RWPE2 (cell line): Measurements from ENCODE around the gene PGRMC1.
"Not testable (repeated sequence)": the region's sequence is repeated elsewhere in the genome, so short reads cannot be mapped to it uniquely, and the experiment has no call there.

Source experiments
- ATAC-seq: fragments of 200-7000 bp; cut with Tn5 transposase; 3 replicates; pipeline ENCODE4 v1.9.1; 2021; ENCODE audit warnings: low read depth
- DNase-seq: peaks from one replicate; pipeline ENCODE4 v3.0.0-alpha.2; 2020; ENCODE audit warnings: low spot score
- H3K27ac ChIP-seq: fragments of 450-650 bp; 2 replicates; pipeline ENCODE4 v1.5.1; 2017; ENCODE audit warnings: mild to moderate bottlenecking; ENCODE audit not compliant: poor library complexity, severe bottlenecking
- H3K27me3 ChIP-seq: fragments of 250-450 bp; sonication (Bioruptor Pico); 2 replicates; pipeline ENCODE4 v1.5.1; 2021; ENCODE audit warnings: mild to moderate bottlenecking, moderate library complexity; ENCODE audit not compliant: insufficient read depth, poor library complexity, severe bottlenecking
- H3K36me3 ChIP-seq: fragments of 250-450 bp; sonication (Bioruptor Pico); 2 replicates; pipeline ENCODE4 v1.5.1; 2020; ENCODE audit warnings: low read depth, mild to moderate bottlenecking, moderate library complexity
- H3K4me1 ChIP-seq: fragments of 250-450 bp; sonication (Bioruptor Pico); 2 replicates; pipeline ENCODE4 v1.5.1; 2021; ENCODE audit warnings: mild to moderate bottlenecking, moderate library complexity; ENCODE audit not compliant: insufficient read depth, poor library complexity, severe bottlenecking
- H3K4me3 ChIP-seq: fragments of 250-450 bp; sonication (Bioruptor Pico); 2 replicates; pipeline ENCODE4 v1.5.1; 2021; ENCODE audit warnings: mild to moderate bottlenecking, moderate library complexity; ENCODE audit not compliant: severe bottlenecking
- H3K9me3 ChIP-seq: fragments of 250-450 bp; sonication (Bioruptor Pico); 2 replicates; pipeline ENCODE4 v1.5.1; 2021; ENCODE audit warnings: mild to moderate bottlenecking, moderate library complexity; ENCODE audit not compliant: severe bottlenecking
- CTCF ChIP-seq: fragments of 450-650 bp; IDR thresholded peaks from one replicate; pipeline ENCODE4 v1.5.1; 2017; ENCODE audit warnings: mild to moderate bottlenecking, moderate library complexity; ENCODE audit not compliant: poor library complexity, severe bottlenecking

PGRMC1 gene

DNA sequence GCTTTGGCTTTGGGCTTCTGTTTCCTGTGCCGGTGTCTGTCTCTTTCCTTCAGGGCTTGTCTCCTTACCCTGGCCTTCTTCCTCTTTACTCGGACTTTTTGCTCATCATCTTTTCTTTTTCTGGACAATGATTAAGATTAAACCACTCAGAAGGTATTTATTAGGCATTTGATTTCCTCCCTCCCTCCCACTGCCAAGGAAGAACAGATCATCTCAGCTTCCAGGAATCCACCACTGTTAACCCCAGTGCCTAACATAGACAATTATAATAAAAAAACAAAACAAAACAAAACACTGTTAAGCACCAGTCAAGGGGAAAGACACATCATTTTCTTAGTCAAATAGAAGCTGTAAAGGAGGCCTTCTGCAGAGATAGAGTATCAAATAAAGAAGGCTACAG, 16.6 kb downstream of the PGRMC1 start:
- no peak for TF ChIP-seq CTCF
- Histone ChIP-seq H3K4me1 (no peaks in the 10 kb centered on the region), H3K4me3 (no peak overlapping the region), H3K36me3 (no peaks in the 10 kb centered on the region), H3K9me3 (no peaks in the 10 kb centered on the region), H3K27ac (no peak overlapping the region), H3K27me3 (no peaks in the 10 kb centered on the region)
- no peak for ATAC-seq
- no peak for DNase-seq

DNA sequence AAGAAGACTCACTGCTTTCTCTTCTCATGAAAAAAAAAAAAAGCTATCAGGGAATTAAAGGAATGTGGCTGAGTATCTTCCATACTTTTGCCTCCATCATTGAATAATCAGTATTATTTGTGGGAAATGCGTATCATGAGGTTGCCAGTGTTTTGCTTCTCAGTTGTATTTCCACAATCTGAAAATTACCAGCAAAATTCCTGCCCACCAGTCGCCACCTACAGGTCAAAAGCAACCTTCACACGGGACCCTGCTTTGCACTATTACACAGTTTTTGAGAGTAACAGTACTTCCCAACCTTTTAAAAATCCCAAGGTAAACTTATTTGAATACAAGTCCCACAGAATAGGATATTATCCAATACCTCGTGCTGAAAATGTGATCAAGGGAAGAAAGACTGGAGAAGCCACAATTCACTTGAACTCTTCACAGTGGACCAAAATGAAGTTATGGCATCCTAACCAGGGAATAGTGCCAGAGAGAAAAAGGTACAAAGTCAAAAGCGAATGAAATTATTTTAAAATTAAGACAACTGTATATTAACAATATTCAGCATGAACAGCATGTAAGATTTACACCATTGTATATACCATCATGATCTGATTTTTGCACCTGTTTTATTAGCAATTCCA, 30.4 kb downstream of the PGRMC1 start:
- Histone ChIP-seq H3K27me3 (no peaks in the 10 kb centered on the region), H3K36me3 (no peaks in the 10 kb centered on the region), H3K9me3 (no peaks in the 10 kb centered on the region), H3K27ac (no peak overlapping the region), H3K4me3 (no peak overlapping the region), H3K4me1 (no peaks in the 10 kb centered on the region)
- DNase-seq: no peak
- peak; percentile 48; the same call in 1 of the 3 replicates for ATAC-seq
- peak; percentile 71 for TF ChIP-seq CTCF

DNA sequence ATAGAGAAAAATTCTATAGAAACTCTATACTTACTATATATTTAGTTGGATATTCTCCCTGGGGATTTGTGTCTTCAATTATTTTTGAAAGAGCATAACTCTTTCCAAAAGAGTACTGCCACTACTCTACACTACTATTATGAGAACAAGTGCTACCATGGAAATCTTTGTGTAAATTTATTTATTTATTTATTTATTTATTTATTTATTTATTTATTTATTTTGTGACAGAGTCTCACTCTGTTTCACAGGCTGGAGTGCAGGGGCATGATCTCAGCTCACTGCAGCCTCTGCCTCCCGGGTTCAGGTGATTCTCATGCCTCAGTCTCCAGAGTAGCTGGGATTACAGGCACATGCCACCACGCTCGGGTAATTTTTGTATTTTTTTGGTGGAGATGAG, 31.0 kb downstream of the PGRMC1 start:
- not testable (repeated sequence) for H3K27ac ChIP-seq, H3K4me1 ChIP-seq, H3K27me3 ChIP-seq, H3K9me3 ChIP-seq, H3K36me3 ChIP-seq, ATAC-seq, DNase-seq, H3K4me3 ChIP-seq

- no peak overlapping the region for H3K27ac ChIP-seq
- no peak for TF ChIP-seq CTCF
- no peak overlapping the region for H3K4me3 ChIP-seq
These were observed 36.9 kb downstream of the PGRMC1 start for GRCh38 chrX:119272882-119273419.

DNA sequence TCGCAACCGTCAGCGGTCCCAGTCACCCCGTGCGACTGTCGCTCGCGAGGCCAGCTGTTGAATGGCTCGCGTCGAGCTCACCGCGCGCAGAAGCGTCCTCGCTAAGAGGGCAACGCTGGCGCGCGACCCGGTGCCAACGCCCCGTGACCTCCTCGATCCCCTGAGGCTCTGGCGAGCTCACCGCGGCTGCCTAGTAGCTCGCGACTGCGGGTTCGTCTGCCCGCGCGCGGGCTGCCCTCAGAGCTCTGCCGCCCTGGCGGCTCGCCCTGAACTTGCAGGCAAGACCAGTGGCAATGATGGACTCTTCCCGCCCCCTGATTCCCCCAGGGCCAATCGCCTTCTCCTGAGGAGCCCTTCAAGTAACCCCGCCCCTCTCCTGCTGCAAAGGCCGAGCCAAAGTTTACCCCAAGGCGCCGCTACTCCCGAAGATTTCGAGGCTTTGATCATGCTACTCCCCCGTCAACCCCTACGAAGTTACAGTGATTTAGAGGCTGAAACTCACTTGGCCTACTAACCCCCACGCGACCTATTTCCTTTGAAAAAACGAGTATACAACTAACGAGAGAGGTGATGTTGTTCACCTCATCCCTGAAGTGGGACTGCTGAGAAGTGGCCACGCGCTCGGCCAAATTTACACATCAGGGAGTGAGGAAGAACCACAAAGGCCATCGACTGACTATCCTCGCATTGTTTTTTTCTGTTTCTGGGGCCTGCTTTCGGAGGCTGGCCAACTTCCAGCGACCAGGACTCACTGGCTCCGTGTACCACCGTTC, 37.5 kb downstream of the PGRMC1 start:
- Histone ChIP-seq H3K4me1 (no peaks in the 10 kb centered on the region), H3K27ac (no peak overlapping the region), H3K27me3 (no peaks in the 10 kb centered on the region), H3K4me3 (no peak overlapping the region), H3K36me3 (no peaks in the 10 kb centered on the region), H3K9me3 (no peaks in the 10 kb centered on the region)
- DNase-seq (peak; percentile 38), ATAC-seq (peak; percentile 65; the same call in 2 of the 3 replicates)
- TF ChIP-seq CTCF: peak; percentile 11

More at GRCh38 chrX:119272882-119273419, 36.9 kb downstream of the PGRMC1 start:
- ATAC-seq: no peak
- Histone ChIP-seq H3K27me3 (no peaks in the 10 kb centered on the region), H3K9me3 (no peaks in the 10 kb centered on the region), H3K36me3 (no peaks in the 10 kb centered on the region), H3K4me1 (no peaks in the 10 kb centered on the region)
- peak; percentile 20 for DNase-seq

DNA sequence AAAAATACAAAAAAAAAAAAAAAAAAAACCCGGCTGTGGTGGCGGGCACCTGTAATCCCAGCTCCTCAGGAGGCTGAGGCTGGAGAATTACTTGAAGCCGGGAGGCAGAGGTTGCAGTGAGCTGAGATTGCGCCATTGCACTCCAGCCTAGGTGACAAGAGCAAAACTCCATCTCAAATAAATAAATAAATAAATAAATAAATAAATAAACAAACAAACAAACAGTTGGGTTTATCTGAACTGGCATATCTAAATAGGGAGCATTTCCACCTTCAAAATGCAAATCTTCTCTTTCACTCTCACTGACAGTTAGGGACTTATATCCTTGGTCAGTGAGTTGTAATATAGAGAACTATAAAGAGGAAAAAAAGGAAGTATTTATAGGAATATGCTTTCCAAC, 46.3 kb downstream of the PGRMC1 start:
- not testable (repeated sequence) for H3K27ac ChIP-seq, H3K36me3 ChIP-seq, H3K9me3 ChIP-seq, DNase-seq, ATAC-seq, H3K4me3 ChIP-seq, H3K4me1 ChIP-seq, H3K27me3 ChIP-seq
